AG10803 (cell line): Measurements from ENCODE around the gene MRGPRD.

Experiments used
- DNase-seq: peaks from one replicate; pipeline ENCODE4 v3.0.0; 2010; ENCODE audit warnings: low read depth
- H3K4me3 ChIP-seq: 2 replicates; pipeline ENCODE4 v1.5.1; 2011; ENCODE audit warnings: mild to moderate bottlenecking, low read length, control low read depth
- TF ChIP-seq, protein P1 (sequence below): conservative IDR thresholded peaks from 2 replicates; pipeline ENCODE4 v1.5.1; 2011; ENCODE audit warnings: mild to moderate bottlenecking, low read length, control low read depth, inconsistent platforms

MRGPRD gene

DNA sequence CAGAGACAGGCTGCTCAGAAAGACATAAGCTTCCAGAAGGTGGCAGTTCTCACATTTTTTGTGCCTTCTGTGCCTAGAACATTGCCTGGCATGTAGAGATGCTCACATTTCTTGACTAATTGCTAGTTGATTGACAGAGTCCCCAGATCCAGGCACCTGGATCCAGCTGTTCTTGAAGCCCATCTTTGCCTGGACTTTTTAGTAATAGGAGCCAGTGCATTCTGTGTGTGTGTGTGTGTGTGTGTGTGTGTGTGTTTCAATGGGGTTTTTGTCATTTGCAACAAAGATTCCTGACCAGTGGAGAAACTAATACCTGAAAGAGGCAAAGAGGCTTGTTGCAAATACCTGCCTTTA, 17.2 kb upstream of the MRGPRD start:
- TF ChIP-seq, protein P1, sequence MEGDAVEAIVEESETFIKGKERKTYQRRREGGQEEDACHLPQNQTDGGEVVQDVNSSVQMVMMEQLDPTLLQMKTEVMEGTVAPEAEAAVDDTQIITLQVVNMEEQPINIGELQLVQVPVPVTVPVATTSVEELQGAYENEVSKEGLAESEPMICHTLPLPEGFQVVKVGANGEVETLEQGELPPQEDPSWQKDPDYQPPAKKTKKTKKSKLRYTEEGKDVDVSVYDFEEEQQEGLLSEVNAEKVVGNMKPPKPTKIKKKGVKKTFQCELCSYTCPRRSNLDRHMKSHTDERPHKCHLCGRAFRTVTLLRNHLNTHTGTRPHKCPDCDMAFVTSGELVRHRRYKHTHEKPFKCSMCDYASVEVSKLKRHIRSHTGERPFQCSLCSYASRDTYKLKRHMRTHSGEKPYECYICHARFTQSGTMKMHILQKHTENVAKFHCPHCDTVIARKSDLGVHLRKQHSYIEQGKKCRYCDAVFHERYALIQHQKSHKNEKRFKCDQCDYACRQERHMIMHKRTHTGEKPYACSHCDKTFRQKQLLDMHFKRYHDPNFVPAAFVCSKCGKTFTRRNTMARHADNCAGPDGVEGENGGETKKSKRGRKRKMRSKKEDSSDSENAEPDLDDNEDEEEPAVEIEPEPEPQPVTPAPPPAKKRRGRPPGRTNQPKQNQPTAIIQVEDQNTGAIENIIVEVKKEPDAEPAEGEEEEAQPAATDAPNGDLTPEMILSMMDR = no peak
- no peak for DNase-seq
- no peak overlapping the region for H3K4me3 ChIP-seq

DNA sequence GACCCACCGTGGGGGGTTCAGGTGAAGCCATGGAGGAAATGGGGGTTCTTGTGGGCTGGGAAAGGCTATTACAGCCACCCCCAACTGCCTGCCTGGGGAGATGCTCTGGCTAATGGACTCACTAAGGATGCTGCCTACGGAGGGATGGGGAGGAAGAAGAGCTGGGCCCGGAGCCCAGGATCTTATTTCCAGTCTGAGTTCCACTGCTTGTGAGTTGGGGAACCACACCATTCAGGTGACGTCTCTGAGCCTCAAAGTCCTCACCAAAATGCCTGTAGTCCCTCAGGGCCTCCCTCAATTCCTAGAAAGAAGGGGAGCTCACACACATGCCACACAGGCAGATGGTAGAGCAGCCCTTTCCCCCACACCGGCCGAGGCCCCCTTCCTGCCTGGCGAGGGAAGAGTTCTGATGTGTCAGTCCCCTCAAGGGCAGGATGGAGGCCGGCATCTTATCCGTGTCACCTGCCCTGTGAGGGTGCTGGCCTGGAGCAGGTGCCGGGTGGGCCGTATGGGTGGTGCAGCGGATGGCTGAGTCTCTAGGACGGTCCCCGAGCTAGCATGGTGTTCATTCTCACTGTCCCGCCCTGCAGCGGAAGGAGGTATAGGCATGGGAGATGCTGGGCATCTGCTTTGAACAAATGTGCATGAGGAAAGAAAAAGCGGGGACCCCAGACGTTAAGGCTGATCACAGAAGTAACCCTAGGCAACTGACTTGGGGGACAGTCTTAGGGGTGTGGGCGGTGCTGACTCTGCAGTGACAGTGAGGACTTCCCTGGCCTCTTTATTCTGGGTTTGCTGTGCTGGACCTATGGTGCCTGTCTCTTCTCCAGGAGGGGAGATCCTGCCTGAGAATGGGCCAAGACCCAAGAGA, 16.6 kb upstream of the MRGPRD start:
- TF ChIP-seq, protein P1 = no peak
- H3K4me3 ChIP-seq = no peak overlapping the region
- no peak for DNase-seq

DNA sequence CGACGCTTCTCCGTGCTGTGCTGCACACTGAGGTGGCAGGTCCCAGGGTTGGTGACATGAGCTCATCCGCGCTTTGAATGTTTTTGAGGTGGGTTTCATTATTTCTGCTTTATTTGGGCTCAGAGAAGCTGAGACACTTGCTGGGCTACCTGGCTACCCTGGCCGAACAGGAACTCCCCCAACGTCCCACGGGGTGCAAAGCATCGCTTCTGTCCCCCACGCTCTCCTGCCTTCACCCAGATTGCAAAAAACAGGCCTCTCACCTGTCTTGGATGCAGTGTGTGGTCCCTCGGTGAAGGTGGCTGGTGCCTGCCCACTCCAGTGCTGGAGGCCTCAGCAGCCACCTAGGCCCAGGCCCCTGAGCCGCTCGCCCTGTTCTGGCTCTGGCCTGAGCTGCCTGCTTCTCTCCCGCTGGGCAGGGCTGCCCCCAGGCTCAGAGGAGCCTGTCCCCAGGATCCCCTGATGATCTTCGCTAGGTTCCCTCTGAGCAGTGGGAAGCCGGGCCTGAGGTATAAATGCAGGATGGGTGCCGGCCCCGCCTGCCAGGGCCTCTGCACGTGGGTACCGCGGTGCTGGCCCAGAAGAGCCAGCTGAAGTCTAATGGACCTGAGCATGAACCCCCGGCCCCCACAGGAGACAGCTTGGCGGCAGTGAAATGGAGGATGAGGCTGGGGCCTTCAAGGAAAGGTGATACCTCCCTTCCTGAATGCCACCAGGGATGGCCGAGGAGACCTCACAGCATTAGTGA, 15.8 kb upstream of the MRGPRD start:
- TF ChIP-seq, protein P1 = no peak
- no peak for DNase-seq

DNA sequence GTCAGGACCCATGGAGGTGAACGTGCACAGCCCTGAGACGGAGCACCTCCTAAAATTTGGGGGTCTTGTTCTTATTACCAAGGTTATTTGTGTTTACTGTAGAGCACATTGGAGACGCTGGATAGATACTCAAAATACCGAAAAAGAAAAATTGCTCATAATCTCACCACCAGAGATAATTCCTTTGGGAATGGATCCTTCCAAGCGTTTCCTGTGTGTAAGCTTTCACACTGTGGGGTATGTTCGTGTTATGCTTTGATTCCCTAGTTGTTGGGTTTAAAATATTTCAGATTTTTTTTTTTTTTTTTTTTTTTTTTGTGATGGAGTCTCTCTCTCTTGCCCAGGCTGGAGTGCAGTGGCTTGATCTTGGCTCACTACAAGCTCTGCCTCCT, 14.1 kb upstream of the MRGPRD start:
- TF ChIP-seq, protein P1 = no peak
- H3K4me3 ChIP-seq = no peak overlapping the region
- DNase-seq = no peak

More for the DNA sequence above, 15.8 kb upstream of the MRGPRD start:
- H3K4me3 ChIP-seq = no peak overlapping the region

DNA sequence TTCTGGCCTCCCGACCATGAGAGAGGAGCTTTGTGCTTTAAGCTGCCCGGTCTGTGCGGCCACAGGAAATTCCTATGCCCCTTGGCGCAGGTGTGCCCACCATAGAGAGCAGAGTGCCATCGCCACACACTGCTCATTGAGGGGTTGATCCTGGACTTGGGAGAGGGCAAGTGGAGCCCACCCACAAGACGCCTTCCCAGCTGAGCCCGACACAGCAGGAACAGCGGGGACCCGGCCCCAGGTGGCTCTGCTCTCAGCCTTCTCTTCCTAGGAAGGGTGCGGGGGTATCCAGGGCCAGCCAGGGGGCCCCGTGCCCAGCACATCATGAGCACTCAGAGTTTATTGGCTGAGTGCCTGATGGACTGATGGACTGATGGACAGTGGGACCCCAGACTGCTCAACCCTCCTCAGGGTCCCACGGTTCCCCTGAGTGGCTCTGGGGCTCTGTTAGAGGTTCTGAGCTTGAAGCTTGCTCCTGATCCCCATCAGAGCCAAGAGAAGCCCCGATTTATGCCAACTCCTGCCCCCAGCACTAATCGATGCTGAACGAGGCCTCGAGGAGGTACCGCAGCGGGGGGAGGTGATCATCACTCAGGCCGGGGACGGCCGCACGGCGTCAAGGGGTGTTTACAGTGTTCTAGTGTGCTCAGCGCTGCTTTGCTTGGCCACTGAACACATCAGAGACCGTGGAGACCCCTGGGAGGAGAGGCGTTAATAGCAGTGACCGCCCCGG, 13.5 kb upstream of the MRGPRD start:
- TF ChIP-seq, protein P1 = no peak
- no peak overlapping the region for H3K4me3 ChIP-seq
- DNase-seq = no peak

DNA sequence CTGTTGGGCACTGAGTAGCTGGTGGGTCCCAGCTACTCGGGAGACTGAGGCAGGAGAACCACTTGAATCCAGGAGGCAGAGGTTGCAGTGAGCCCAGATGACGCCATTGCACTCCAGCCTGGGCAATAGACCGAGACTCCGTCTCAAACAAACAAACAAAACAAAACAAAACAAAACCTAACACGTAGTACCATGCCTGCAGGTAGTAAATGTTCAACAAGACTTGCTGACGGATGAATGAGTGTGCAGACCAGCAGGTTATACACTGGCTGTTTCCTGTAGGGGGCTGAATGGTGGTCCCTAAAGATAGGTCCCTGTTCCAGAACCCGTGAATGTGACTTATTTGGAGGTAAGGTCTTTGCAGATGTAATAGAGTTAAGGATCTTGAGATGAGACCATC, 12.8 kb upstream of the MRGPRD start:
- no peak for DNase-seq
- TF ChIP-seq, protein P1 = no peak
- no peak overlapping the region for H3K4me3 ChIP-seq
